ENCODE measurements around the gene SCN10A.

The SCN10A gene

DNA sequence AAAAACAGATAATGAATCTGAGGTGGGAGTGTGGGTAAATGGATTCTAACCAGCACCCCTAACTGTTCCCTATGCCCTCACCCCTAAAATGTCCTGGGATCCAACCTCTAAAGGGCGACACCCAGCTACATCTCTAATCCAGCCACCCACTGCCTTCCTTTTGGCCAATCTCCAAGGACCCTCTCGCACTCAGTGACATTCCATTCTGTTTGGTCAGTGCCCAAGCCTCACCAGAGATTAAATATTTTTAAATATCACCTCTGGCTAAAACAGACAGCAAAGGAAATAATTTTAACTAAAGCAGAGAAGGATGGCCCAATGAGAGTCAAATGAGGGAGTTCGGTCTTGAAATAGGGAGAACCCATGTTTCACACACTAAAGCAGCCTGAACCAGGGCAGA, 19.9 kb upstream of the SCN10A start:
- TF ChIP-seq ZFX (IDR thresholded peaks at IDR 0.05; ENCODE audit: borderline replicate concordance), result no peak
- TF ChIP-seq, protein P1, sequence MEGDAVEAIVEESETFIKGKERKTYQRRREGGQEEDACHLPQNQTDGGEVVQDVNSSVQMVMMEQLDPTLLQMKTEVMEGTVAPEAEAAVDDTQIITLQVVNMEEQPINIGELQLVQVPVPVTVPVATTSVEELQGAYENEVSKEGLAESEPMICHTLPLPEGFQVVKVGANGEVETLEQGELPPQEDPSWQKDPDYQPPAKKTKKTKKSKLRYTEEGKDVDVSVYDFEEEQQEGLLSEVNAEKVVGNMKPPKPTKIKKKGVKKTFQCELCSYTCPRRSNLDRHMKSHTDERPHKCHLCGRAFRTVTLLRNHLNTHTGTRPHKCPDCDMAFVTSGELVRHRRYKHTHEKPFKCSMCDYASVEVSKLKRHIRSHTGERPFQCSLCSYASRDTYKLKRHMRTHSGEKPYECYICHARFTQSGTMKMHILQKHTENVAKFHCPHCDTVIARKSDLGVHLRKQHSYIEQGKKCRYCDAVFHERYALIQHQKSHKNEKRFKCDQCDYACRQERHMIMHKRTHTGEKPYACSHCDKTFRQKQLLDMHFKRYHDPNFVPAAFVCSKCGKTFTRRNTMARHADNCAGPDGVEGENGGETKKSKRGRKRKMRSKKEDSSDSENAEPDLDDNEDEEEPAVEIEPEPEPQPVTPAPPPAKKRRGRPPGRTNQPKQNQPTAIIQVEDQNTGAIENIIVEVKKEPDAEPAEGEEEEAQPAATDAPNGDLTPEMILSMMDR (IDR thresholded peaks at IDR 0.05), result no peak
- H3K27ac ChIP-seq, result no peak overlapping the region

DNA sequence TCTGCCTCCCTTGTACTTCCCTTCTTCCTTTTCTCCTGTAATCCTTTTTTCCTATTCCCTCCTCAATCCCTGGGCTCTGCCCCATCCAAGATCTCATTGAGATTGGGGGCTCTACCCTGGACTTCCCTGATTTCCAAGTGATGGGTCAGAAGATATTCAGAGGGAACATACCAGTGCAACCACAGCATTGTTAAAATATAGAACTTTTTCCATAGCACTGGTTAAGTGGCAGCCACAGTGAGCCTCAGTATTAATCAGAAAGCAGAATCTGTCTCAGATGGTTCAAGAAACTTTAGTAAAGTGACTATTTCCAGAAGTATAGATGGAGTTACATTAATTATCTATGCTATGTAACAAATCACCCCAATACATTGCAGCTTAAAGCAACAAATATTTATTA, 18.7 kb upstream of the SCN10A start:
- no peak for TF ChIP-seq ZFX (IDR thresholded peaks at IDR 0.05; ENCODE audit: borderline replicate concordance)
- TF ChIP-seq, protein P1 (IDR thresholded peaks at IDR 0.05), result no peak
- no peak overlapping the region for H3K27ac ChIP-seq

DNA sequence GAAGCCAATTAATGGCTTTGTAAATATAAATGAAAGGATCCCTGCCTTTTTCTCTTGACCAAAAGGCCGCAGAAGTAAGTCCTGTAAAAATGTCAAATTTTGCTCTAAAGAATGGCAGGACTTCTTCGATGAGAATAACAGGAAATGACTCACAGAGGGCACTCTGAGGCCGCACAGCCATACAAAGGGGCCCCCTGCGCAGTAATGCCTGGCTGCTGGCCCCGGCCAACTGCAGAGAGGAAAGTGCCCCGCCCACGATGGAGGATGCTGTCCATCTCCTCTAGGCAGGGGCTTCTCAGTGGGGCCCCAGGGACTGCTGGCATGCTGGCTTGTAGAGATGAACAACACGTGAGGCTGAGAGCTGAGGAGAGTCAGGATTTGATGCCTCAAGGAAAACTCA, 18.1 kb upstream of the SCN10A start:
- H3K27ac ChIP-seq, result no peak overlapping the region
- TF ChIP-seq, protein P1 (IDR thresholded peaks at IDR 0.05), result no peak
- TF ChIP-seq ZFX (IDR thresholded peaks at IDR 0.05; ENCODE audit: borderline replicate concordance), result no peak

DNA sequence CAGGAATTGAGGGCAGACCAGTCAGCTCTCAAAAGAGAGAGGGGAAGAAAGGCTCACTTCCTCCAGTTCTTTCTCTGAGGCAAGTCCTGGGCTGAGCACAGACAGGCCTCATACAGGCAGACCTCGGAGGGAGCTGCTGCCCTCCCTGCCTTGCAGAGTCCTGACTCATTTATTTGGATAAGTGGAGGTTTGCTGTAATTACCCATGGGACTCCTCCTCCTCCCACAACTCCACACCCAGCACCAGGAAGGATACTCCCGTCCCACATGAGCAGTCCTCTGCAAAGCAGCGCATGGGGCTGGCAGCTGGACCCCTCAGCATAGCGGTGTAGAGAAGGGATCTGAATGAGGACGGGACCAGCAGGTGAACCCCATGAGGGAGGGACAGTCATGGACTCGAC, 13.4 kb upstream of the SCN10A start:
- TF ChIP-seq, protein P1 (IDR thresholded peaks at IDR 0.05), result no peak
- TF ChIP-seq ZFX (IDR thresholded peaks at IDR 0.05; ENCODE audit: borderline replicate concordance), result no peak
- H3K27ac ChIP-seq, result no peak overlapping the region

DNA sequence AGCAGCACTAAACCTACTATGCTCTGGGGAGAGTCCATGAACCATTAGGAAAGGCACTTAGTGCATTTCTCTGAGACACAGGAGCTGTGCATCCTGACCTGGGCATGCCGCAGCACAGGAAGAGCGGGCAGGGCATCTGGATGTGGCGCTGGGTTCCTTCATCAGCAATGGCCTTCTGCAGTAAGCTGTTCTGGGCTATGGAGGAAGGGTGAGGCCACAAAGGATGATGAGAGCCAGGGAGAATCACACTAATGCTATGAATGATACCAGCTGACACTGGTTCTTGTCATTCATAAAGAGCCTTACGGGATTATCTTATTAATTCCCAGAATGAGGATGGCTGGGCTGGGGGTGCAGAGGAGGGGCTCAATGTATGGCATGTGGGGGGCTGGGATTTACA, 12.7 kb upstream of the SCN10A start:
- H3K27ac ChIP-seq, result no peak overlapping the region
- no peak for TF ChIP-seq ZFX (IDR thresholded peaks at IDR 0.05; ENCODE audit: borderline replicate concordance)
- TF ChIP-seq, protein P1 (IDR thresholded peaks at IDR 0.05), result no peak

DNA sequence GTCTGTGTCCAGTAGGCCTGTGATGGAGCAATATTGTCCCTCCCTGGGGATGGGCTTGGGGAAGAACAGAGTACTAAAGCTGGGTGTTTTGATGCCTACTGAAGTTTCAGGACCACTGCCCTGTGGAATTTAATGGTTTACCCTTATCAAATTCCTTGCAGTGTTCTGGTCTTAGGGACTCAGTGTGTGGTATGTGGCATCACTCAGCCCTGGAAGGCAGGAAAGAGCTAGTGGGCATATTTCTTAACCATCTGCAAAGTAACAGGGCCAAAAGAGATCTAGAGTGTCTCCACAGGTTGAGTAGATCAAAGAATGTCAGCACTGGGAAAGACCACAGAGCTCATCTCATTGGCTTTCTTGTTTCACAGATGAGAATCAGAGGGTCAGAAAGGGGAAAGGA, 11.8 kb upstream of the SCN10A start:
- H3K27ac ChIP-seq, result no peak overlapping the region
- TF ChIP-seq ZFX (IDR thresholded peaks at IDR 0.05; ENCODE audit: borderline replicate concordance), result no peak
- TF ChIP-seq, protein P1 (IDR thresholded peaks at IDR 0.05), result no peak

DNA sequence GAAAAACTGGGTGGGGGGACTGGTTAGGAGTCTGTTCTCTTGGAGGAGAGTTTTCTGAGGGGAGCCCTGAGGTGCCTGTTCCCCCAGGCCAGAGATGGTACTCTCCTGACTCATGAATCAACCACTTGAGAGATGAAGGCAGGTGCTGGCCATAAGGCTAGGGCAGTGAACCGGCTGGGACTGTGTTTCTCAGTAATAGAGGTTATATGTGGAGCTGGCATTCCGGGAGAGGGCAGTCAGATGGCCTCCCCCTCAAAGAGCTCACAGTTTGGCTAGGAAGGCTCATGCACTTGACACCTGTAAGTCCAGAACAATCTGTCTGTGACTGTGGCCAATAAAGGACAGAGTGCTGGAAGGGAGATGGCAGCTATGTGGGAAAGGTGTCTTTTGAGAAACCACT, 10.0 kb upstream of the SCN10A start:
- H3K27ac ChIP-seq, result no peak overlapping the region
- TF ChIP-seq ZFX (IDR thresholded peaks at IDR 0.05; ENCODE audit: borderline replicate concordance), result no peak
- TF ChIP-seq, protein P1 (IDR thresholded peaks at IDR 0.05), result no peak

Data from 22Rv1 (cell line).